Kidney tubule cell (primary cell): ENCODE data around the gene SETD1B.
"Not testable (repeated sequence)": the region's sequence is repeated elsewhere in the genome, so short reads cannot be mapped to it uniquely, and the experiment has no call there.

Source experiments
- DNase-seq: peaks from one replicate; pipeline ENCODE4 v3.0.0-alpha.2; 2018; ENCODE audit warnings: low spot score

Gene SETD1B

DNA sequence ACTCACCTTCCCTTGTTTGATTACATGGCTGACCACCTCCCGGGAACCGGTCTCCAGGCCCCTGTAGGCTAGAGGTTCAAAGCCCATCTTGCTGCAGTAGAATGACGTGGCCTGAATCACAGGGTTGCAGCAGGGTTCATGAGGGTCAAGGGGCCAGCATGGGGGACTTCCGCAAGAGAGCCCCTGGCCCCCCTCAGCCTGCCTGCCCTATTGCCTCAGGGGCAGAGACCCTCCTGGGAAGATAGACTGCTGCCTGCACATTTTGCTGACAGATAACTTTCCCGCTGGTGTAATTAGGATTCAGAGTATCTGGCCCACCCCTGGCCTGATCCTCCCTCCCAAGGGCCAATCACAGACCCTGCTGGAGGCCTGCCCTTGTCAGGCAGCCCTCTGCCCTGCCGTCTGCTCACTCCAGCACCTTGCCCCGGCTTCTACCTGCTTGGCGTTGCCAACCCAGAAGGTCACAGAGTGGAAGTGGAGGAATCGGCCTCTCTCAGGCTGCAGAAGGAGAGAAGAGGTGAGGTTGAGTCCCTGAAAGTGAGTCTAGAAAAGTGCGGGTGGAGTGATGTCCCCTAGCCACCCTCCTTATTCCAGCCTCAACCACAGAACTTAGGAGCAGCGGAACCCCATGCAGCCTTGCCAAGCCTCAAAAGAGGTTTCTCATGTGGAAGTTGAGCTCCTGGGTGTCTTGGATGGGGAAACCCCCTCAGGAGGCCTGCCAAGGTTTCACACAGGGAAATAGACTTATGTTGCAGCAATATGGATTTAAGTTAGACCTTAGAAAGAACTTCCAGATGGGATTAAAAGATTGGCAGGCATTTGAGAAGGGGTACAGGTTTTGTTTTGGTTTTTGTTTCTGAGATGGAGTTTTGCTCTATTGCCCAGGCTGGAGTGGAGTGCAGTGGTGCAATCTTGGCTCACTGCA lies 53.8 kb downstream of the SETD1B start:
- DNase-seq = no peak

DNA sequence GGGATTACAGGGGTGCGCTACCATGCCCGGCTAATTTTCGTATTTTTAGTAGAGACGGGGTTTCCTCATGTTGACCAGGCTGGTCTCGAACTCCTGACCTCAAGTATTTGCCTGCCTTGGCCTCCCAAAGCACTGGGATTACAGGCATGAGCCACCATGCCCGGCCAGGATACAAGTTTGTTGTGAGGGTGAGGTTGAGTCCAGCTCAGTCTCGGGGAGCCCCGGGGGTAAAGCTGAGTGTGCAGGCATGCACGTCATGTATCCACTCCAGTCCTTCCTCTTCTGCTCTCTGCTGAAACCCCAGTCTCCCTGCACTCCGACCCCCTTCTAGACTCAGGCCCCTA lies 54.5 kb downstream of the SETD1B start:
- DNase-seq = no peak

DNA sequence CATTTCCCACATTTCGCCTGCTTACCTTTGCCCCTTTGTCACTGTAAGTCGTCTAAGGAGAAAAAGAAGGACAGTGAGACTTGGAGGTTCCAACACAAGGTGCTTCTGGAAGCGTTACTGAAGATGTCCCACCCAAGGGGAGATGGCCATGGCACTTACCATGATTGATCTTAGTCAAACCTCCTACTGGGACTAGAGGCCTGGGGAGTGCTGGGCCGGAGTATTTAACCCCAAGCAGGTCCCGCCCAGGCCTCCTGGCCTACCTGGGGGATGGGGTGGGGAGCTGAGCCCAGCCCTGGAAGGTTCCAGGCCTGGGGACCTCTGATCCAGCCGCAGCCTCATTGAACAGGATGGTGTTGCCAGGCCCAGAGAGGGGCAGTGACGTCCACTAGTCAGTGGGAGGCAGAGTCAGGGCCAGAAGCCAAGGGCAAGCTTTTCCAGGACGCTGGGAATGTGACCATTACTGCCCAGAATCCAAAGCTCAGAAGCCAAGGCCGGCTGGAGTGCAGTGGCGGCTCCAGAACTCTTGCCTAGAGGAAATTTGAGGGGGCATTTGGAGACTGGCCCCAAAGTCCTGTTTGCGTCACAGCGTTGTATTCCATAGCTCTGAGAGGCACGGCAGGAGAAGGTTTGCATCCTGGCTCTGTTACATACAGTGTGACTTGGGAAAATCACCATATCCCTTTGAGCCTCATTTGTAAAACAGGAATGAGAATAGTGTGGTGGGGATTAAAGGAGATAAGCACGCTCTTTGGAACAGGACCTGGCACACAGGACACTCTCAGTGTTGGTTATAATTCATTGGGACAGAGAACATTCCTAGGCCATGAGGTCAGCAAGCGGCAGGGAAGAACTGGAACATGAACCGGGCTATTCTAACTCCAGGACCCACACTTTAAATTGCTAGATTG lies 55.1 kb downstream of the SETD1B start, which contains the start of gene HPD:
Gene HPD, minus strand, starts transcription at position 198 of the 911 bp plus-strand sequence. Its CDS starts 36 bp downstream, at position 162.
- peak; percentile 75 for DNase-seq

DNA sequence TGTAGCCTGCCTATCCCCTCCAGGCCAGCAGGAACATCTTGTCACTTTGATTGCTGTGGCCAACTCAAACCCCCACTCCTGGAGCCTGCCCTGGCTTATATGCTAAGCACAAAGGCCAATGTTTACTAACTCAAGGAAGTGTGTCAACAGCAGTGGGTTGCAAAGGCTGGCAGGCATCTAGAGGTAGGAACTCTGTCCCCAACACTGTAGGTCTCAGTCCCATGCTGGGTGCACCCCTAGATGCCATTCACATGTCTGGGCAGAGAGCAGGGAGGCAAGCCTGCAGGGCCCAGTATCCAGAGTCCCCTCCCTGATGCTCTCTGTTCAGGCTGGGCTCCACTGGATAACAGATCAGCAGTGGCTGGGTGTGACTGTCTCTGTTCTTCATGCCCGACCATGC lies 56.4 kb downstream of the SETD1B start:
- no peak for DNase-seq

DNA sequence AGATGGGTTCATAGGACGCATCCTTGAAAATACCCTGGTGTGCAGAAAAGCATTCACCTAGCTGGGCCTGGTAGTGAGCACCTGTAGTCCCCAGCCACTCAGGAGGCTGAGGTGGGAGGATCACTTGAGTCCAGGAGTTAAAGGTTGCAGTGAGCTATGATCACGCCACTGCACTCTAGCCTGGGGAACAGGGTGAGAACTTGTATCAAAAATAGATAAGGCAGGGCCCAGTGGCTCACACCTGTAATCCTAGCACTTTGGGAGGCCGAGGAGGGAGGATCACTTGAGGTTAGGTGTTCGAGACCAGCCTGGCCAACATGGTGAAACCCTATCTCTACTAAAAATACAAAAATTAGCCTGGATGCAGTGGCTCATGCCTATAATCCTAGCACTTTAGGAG lies 56.9 kb downstream of the SETD1B start:
- DNase-seq = not testable (repeated sequence)

DNA sequence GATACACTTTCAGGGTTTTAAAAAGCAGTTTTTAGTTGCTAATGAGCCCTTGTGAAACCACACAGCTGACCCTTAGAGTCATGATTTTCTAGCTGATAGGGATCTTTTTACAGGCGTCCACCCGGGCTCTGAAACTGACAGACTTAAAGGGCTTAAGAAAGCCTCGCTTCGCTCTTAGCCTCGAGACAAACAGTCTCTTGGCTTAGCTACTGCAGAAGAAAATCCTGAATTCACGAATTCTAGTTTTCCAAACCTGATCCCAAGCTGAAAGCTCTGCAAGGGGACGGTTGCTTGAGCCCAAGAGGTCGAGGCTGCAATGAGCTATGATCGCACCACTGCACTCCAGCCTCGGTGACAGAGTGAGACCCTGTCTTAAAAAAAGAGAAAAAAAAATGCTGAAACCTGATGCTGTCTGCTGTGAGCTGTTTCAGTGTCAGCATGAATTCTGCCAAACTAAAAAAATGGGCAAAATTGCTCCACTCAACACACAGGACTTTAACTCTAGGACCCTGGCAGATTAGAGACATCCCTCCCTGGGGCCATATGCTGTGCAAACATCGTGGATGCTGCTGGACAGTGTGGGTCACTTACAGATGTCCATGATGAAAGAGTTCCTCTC lies 57.9 kb downstream of the SETD1B start:
- no peak for DNase-seq

DNA sequence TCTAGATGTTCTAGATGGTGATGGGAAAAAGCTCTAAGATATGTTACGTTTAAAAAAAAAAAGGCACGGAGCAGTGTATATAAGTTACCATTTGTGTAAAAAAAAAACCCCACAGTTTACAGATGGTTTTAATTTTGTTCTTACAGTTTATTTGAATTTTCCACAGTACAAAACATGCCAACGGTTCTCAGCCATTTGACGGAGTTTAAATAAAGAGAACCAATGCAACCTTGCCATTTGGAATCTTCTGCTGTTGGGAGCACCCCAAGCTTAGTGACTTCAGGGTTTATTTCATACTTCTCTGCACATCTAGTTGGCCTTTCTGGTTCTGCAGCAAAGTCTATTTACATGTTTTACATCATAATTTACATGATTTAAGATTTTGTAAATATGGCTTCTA lies 62.5 kb downstream of the SETD1B start:
- no peak for DNase-seq

DNA sequence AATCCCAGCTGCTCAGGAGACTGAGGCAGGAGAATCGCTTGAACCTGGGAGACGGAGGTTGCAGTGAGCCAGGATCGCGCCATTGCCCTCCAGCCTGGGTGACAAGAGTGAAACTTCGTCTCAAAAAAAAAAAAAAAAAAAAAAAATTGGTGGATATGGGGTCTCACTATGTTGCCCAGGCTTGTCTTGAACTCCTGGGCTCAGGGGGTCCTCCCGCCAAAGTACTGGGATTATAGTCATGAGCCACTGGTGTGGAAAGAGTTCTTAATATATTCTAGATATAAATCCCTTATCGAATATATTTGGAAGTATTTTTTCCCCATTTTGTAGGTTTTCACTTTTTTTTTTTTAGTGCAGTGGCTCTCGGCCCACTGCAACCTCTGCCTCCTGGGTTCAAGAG lies 65.4 kb downstream of the SETD1B start:
- not testable (repeated sequence) for DNase-seq

DNA sequence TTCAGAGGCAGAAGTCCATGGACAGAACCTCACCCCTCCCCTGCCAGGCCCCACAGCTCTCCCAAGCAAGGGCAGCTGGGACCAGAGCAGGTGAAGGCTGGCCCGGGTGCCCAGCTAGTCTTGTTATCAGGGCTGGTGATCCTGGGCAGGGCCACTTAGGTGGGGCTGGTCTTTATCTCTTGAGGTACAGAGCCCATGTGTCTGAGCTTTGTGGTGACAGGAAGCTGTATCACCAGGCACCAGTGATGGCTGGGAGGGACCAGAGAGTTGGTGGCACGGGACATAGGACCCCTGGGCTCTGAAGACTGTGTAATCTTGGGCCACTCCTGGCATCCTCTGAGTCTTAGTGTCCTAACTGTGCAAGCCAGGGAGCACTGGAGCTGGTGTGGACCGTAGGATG lies 67.7 kb downstream of the SETD1B start:
- no peak for DNase-seq

DNA sequence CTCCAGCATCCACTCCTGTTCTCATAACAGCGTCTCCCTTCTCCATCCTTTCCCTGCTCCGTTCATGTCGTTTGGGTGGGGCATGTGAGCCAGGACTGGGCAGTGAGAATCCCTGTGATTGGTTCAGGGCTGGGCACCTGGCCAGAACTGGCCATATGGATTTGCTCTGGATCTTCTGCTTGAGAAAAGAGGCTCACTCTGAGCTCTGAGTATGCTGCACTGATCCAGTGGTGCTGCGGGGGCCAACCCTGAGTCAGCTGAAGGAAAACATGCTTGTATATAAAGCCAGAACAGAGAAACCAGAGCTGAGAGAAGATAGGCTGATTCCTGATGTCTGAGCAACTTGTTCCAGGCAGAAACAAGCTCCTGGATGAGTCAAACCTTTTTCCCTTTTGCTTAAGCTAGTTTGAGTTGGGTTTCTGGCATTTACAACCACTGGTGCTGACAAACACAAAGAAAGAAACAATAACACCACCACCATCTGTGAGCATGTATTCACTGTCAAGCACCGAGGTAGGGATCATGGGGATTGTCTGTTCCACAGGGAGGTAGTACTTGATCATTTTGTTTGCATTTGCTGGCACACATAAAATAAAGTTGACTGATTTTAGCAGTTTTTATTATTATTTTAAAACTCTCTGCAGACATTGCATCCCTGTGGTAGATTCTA lies 68.9 kb downstream of the SETD1B start:
- DNase-seq = peak; percentile 47

DNA sequence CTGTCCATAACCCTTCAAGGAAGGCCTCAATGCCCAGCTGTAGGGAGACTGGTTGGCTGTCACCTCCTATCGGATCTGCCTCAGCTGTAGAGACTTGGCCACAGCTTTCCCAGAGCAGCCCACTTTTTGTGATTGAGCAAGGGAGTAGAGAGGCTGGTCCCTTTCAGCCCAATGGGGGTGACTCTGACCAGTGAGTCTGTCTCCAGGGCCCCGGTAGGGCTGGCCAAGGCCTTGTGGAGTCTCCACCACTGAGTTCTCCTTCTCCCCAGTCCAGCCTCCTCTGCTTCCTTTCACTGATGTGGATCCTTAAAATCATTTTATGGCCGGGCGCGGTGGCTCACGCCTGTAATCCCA lies 69.4 kb downstream of the SETD1B start:
- no peak for DNase-seq

DNA sequence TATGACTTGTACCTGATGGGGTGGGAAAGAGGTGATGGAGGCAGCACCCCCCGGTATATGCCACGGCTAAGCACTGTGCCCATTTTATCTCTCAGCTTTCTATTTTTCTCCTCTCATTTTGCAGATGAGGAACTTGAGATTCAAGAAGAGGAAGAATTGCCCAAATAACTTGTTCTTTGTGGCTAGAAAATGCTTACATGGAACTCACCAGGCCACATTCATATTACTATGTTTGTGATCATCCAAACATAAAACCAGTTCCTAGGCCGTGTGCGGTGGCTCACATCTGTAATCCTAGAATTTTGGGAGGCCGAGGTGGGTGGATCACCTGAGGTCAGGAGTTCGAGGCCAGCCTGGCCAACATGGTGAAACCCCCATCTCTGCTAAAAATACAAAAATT lies 70.3 kb downstream of the SETD1B start:
- DNase-seq = no peak

DNA sequence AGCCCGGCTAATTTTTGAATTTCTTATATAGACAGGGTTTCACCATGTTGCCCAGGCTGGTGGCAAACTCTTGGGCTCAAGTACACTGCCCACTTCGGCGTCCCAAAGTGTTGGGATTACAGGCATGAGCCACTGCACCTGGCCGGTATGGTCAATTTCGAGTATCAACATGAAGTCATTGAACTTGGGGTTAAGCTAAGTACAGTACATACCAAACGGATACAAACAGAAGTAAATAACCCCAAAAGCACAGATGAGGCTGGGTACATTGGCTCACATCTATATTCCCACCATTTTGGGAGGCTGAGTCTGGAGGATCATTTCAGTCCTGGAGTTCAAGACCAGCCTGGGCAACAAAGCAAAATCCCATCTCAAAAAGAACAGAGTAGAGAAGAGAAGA lies 71.8 kb downstream of the SETD1B start:
- DNase-seq = no peak

DNA sequence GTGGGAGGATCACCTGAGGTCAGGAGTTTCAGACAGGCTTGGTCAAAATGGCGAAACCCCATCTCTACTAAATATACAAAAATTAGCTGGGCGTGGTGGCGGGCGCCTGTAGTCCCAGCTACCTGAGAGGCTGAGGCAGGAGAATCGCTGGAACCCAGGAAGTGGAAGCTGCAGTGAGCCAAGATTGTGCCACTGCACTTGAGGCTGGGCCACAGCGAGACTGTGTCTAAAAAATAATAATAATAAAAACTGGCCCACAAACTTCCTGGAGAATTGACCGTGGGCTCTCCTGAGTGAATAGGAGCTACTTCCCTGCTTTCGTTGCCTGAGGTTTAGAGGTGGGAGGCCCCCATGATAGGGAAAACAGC lies 72.3 kb downstream of the SETD1B start:
- DNase-seq = not testable (repeated sequence)
